Measurements from ENCODE around the gene DIS3L2.

DNA sequence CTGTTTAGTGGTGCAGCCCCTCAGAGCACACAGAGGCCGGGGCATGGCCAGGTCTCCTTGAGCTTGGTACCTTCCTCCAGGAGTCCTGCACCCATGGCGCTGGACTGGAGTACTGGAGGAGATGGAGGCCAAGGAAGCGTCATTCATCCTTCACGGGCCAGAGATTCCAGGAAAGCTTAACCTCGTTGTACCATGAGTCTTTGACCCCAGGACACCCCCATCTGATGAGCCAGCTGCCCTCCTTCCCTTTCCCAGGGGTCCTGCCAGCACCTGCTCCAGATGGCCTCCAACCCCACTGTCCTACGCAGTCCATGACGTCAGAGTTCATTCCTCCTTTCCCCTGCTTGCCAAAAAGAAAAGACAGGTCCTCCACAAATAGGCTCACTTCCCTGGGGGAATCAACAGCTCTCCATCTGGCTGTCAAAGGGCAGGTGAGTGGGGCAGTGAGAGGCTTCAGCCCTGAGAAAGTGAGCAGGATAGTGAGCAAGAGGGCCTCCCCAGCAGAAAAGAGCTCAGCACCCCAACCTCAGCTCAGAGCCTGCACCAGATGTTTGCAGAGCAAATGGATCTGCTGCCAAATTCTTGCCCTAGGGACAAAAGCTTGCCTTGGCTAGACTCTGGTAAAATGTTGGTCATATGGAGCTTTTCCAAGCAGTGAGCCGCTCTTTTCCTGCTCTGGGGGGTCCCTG, 30.8 kb upstream of the DIS3L2 start:
- TF ChIP-seq, protein P1, sequence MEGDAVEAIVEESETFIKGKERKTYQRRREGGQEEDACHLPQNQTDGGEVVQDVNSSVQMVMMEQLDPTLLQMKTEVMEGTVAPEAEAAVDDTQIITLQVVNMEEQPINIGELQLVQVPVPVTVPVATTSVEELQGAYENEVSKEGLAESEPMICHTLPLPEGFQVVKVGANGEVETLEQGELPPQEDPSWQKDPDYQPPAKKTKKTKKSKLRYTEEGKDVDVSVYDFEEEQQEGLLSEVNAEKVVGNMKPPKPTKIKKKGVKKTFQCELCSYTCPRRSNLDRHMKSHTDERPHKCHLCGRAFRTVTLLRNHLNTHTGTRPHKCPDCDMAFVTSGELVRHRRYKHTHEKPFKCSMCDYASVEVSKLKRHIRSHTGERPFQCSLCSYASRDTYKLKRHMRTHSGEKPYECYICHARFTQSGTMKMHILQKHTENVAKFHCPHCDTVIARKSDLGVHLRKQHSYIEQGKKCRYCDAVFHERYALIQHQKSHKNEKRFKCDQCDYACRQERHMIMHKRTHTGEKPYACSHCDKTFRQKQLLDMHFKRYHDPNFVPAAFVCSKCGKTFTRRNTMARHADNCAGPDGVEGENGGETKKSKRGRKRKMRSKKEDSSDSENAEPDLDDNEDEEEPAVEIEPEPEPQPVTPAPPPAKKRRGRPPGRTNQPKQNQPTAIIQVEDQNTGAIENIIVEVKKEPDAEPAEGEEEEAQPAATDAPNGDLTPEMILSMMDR (IDR thresholded peaks at IDR 0.05), result no peak
- TF ChIP-seq ZFX (IDR thresholded peaks at IDR 0.05; ENCODE audit: borderline replicate concordance), result no peak
